ENCODE measurements around the gene CX3CL1. TPM values are rescaled to one million over a fixed set of nuclear protein-coding genes. Genes with fewer than 3 reads are reported as not detected.
"Not testable (repeated sequence)": the region's sequence is repeated elsewhere in the genome, so short reads cannot be mapped to it uniquely, and the experiment has no call there.

The CX3CL1 gene
- total RNA-seq, 1 donor from 2014 or later: 0.31 TPM

DNA sequence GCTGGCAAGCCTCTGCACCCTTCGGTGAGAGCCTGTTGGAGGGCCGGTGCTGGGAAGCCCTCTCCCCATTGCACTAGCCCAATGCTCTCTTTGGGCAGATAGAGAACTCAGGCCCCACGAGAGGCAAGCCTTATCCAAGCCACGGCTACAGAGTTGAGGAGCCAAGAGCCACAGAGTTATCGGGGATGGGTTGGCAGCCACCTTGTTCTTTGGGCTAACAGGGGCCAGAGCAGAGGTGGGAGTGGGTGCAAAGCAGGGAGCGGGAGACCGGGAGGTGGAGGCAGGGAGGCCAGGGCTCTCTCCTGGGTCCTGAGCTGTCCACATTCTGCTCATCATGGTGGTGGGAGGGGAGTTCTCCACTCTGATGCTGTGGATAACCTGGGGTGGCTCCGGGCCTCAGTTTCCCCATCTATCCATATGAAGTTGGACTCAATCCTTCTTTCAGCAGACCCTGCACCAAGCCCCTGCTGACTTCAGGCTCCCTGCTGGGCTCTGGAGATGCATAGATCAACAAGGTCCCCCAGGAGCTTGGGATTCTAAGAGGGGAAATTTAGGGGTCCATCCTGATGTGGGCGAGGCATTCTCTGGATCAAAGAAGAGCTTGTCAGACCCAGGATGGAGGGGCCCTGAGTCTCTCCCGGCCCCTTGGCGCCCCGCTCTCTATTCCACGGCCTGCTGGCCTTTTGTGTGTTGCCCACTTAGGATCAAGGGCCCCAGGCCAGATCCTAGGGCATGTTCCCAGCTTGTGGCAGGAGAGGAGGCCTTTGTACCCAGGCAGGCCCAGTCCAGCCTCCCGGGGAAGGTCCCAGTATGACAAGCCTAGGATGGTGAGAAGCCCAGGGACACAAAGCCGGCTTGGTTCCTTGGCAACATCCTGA, 557 bp upstream of the CX3CL1 start:
- Mint-ChIP-seq H3K27me3 (peaks cover 2% of the 10 kb centered on the region), H3K9me3 (no peaks in the 10 kb centered on the region), H3K4me1 (peaks cover 6% of the 10 kb centered on the region), H3K4me3 (no peak overlapping the region), H3K36me3 (ENCODE audit: low read depth) (no peaks in the 10 kb centered on the region), H3K27ac (no peak overlapping the region)
- DNase-seq (no peak), ATAC-seq (ENCODE audit: low read depth) (no peak)
- TF ChIP-seq, protein P1, sequence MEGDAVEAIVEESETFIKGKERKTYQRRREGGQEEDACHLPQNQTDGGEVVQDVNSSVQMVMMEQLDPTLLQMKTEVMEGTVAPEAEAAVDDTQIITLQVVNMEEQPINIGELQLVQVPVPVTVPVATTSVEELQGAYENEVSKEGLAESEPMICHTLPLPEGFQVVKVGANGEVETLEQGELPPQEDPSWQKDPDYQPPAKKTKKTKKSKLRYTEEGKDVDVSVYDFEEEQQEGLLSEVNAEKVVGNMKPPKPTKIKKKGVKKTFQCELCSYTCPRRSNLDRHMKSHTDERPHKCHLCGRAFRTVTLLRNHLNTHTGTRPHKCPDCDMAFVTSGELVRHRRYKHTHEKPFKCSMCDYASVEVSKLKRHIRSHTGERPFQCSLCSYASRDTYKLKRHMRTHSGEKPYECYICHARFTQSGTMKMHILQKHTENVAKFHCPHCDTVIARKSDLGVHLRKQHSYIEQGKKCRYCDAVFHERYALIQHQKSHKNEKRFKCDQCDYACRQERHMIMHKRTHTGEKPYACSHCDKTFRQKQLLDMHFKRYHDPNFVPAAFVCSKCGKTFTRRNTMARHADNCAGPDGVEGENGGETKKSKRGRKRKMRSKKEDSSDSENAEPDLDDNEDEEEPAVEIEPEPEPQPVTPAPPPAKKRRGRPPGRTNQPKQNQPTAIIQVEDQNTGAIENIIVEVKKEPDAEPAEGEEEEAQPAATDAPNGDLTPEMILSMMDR (IDR thresholded peaks at IDR 0.05): no peak
- POLR2A ChIA-PET: interaction anchor here (0.7 kb wide), 1 partner anchor 14 kb away, joined by 3 read pairs; no protein-coding TSS in a partner anchor
- CTCF ChIA-PET: interaction anchor here (0.6 kb wide), 2 partner anchors 22 to 177 kb away, joined by 3 read pairs; no protein-coding TSS in a partner anchor
- intact Hi-C loops (cut with micrococcal nuclease): no loop called here

DNA sequence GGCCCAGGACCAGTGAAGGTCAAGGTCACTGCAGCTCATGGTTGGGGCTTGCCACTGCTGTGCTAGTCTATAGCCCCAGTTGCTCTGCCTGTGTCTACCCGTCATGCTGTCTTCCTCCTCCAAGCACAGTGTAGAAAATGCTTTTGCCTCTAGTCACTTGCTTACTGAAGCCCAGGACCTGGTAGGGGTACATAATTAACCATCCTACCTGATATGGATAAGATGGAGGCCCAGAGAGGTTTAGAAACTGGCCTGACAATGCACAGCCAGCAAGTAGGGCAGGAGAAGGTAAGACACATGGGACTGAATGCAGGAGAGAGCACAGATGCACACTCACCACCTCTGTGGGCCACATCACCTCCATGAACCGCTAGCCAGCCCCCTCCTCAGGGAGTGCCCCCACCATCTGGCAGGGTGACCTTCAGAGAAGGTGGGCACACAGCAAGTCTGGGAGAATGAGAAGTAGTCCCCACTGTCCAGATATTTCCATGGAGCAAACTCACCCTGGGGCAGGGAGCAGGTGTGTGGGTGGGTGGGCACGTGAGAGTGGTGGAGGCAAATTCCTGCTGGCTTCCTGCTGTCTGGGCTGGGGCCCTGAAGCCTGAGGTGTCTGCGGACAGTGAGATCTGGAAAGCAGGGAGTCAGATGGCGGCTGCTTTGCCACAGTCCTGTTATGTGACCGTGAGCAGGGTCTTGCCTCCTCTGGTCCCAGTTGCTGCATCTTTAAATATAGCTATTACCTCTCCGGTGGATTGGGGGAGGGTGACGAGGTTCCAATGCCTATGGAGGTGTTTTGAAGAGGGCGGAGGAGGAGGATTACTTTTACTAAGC, 1.0 kb downstream of the CX3CL1 start:
- CTCF ChIA-PET: no interaction called here
- Mint-ChIP-seq H3K27me3 (no peaks in the 10 kb centered on the region), H3K36me3 (ENCODE audit: low read depth) (no peaks in the 10 kb centered on the region), H3K4me3 (no peak overlapping the region), H3K9me3 (no peaks in the 10 kb centered on the region), H3K4me1 (peaks cover 22% of the 10 kb centered on the region), H3K27ac (no peak overlapping the region)
- no peak for DNase-seq
- intact Hi-C loops (cut with micrococcal nuclease): no loop called here
- ATAC-seq (ENCODE audit: low read depth): no peak
- POLR2A ChIA-PET: interaction anchor here (0.7 kb wide), 1 partner anchor 40 kb away, joined by 8 read pairs; no protein-coding TSS in a partner anchor
- TF ChIP-seq, protein P1 (IDR thresholded peaks at IDR 0.05): no peak

- intact Hi-C loops (cut with micrococcal nuclease): no loop called here
- Mint-ChIP-seq H3K9me3 (no peaks in the 10 kb centered on the region), H3K27ac (no peak overlapping the region), H3K4me3 (no peak overlapping the region), H3K4me1 (peaks cover 26% of the 10 kb centered on the region), H3K36me3 (ENCODE audit: low read depth) (no peaks in the 10 kb centered on the region), H3K27me3 (no peaks in the 10 kb centered on the region)
- TF ChIP-seq, protein P1 (IDR thresholded peaks at IDR 0.05): no peak
- CTCF ChIA-PET: no interaction called here
- ATAC-seq (ENCODE audit: low read depth) (no peak), DNase-seq (no peak)
- POLR2A ChIA-PET: interaction anchor here (0.6 to 0.7 kb wide), 3 partner anchors 13 to 270 kb away, joined by 3 to 8 read pairs (median 3); no protein-coding TSS in a partner anchor
Observed at GRCh38 chr16:57374067-57374534, 1.8 kb downstream of the CX3CL1 start.

GRCh38 chr16:57374925-57375465, 2.7 kb downstream of the CX3CL1 start:
- H3K27ac Mint-ChIP-seq; intact Hi-C loops (cut with micrococcal nuclease); CTCF ChIA-PET; H3K36me3 Mint-ChIP-seq (ENCODE audit: low read depth); H3K9me3 Mint-ChIP-seq; H3K27me3 Mint-ChIP-seq; DNase-seq; ATAC-seq (ENCODE audit: low read depth); H3K4me3 Mint-ChIP-seq: not testable (repeated sequence)
- peaks cover 26% of the 10 kb centered on the region for H3K4me1 Mint-ChIP-seq
- POLR2A ChIA-PET: interaction anchor here (0.6 kb wide), 2 partner anchors 14 to 31 kb away, joined by 3 to 4 read pairs; no protein-coding TSS in a partner anchor

DNA sequence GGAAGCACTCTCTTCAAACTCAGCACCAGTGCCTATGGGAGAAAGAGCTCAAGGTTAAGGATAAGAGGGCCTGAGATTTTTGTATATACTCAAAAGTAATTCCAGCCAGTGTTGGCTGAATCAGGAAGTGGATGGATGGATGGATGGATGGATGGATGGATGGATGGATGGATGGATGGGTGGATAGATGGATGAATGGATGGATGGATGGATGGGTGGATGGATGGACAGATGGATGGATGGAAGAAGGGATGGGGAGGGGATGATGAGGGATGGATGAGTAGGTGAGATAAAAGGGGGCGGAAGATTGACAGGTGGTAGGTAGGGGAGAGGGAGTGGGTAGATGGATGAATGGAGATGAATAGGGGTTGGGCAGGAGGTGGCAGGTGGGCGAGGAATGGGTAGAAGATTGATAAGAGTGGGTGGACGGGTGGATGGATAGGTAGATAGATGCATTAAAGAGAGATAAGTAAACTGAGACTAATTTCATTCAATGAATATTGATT, 4.1 kb downstream of the CX3CL1 start:
- intact Hi-C loops (cut with micrococcal nuclease): loop anchor here (2.0 kb wide), 1 partner anchor 28 kb away; no protein-coding TSS in a partner anchor
- ATAC-seq (ENCODE audit: low read depth) (no peak), DNase-seq (no peak)
- Mint-ChIP-seq H3K9me3 (no peaks in the 10 kb centered on the region), H3K4me3 (peak overlapping the region; percentile 64), H3K36me3 (ENCODE audit: low read depth) (no peaks in the 10 kb centered on the region), H3K27ac (peak overlapping the region; percentile 55), H3K27me3 (no peaks in the 10 kb centered on the region), H3K4me1 (peaks cover 37% of the 10 kb centered on the region)
- ChIA-PET CTCF (interaction anchor here (1.0 to 2.8 kb wide), 2 partner anchors 13 to 74 kb away, joined by 3 to 12 read pairs; no protein-coding TSS in a partner anchor), POLR2A (interaction anchor here (0.6 to 2.1 kb wide), 3 partner anchors 27 to 40 kb away, joined by 3 to 18 read pairs (median 4); no protein-coding TSS in a partner anchor)
- TF ChIP-seq, protein P1 (IDR thresholded peaks at IDR 0.05): no peak

Data from activated B cell treated with CpG ODN at 0.5 μM for 24 hours (primary cell).